VCaP (cell line): Measurements from ENCODE around the gene HOXD4.

Experiments used
- H3K27ac ChIP-seq: fragments of 450-650 bp; 2 replicates; pipeline ENCODE4 v1.5.1; 2017
- TF ChIP-seq, protein P1 (sequence below): fragments of 450-650 bp; conservative IDR thresholded peaks from 2 replicates; pipeline ENCODE4 v1.5.1; 2017; ENCODE audit warnings: mild to moderate bottlenecking, moderate library complexity

The HOXD4 gene

DNA sequence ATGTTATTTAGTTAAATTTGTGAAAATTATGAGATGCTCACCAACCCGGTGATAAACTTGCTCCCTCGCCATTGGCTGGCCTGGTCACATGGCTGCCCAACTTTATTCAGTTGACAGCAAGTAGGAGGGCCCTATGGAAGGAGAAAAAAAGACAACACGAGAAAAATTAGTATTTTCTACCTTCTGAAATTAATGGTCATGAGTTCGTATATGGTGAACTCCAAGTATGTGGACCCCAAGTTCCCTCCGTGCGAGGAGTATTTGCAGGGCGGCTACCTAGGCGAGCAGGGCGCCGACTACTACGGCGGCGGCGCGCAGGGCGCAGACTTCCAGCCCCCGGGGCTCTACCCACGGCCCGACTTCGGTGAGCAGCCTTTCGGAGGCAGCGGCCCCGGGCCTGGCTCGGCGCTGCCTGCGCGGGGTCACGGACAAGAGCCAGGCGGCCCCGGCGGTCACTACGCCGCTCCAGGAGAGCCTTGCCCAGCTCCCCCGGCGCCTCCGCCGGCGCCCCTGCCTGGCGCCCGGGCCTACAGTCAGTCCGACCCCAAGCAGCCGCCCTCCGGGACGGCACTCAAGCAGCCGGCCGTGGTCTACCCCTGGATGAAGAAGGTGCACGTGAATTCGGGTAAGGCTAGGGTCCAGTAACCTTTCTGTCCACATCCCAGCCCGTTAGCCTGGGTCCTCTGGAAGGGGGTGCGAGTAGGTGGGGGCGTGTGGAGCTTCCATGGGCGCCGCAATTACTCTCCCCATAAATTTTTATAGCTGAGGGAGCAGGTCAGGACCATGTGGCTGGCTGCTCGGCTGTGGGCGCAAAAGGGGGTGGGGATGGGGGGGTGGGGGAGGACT is at the start of gene HOXD4:
TSS of gene HOXD4 (plus strand) at position 109 of the 846 bp plus-strand sequence. CDS start at position 193, 84 bp downstream.
- no peak within 1 kb of the TSS for H3K27ac ChIP-seq
- TF ChIP-seq, protein P1, sequence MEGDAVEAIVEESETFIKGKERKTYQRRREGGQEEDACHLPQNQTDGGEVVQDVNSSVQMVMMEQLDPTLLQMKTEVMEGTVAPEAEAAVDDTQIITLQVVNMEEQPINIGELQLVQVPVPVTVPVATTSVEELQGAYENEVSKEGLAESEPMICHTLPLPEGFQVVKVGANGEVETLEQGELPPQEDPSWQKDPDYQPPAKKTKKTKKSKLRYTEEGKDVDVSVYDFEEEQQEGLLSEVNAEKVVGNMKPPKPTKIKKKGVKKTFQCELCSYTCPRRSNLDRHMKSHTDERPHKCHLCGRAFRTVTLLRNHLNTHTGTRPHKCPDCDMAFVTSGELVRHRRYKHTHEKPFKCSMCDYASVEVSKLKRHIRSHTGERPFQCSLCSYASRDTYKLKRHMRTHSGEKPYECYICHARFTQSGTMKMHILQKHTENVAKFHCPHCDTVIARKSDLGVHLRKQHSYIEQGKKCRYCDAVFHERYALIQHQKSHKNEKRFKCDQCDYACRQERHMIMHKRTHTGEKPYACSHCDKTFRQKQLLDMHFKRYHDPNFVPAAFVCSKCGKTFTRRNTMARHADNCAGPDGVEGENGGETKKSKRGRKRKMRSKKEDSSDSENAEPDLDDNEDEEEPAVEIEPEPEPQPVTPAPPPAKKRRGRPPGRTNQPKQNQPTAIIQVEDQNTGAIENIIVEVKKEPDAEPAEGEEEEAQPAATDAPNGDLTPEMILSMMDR = no peak

DNA sequence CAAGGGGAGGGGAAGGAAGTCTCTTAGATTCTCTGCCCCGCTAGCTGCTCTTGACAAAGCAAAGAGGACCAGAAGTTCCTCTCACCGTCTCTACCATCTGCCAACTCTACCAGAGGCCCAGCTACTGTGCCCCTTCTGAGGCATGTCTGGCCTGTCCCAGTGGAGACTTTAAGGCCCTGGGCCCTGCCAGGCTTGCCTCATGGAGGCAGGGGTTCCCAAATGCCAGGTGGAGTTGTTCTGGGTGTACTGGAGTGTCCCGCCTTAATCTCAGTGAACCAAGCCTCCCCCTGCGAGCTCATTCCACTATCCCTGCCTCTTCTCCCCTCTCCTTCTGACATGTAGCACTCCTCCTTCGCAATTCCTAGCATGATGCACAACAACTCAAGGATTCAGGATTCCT is 49.5 kb upstream of the HOXD4 start:
- TF ChIP-seq, protein P1 = no peak
- no peak overlapping the region for H3K27ac ChIP-seq

DNA sequence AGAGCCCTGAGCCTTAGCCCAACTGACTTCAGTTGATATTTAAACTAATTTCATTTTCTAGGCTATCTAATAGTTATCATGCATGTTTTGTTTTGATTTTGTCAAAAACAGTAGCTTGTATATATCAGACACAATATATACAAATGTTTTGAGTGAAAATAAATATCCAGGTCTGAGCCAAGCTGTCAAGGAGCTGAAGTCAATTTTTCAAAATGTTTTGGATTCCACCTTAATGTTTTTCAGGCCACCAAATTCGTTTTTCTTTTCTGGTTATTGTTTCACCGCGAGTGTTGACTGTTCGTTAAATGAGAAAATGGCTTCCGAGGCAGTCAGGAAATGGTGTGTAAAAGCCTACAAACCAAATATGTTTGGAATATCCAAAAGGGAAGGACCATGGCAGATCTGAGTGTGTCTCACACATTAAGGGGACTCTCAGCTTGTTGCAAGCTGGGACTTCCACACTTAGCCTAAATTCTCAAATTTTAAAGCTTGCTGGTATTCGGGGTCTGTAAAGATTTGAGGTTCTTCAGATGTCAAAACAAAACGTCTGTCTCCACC is 49.0 kb upstream of the HOXD4 start:
- TF ChIP-seq, protein P1 = no peak
- H3K27ac ChIP-seq = no peak overlapping the region

DNA sequence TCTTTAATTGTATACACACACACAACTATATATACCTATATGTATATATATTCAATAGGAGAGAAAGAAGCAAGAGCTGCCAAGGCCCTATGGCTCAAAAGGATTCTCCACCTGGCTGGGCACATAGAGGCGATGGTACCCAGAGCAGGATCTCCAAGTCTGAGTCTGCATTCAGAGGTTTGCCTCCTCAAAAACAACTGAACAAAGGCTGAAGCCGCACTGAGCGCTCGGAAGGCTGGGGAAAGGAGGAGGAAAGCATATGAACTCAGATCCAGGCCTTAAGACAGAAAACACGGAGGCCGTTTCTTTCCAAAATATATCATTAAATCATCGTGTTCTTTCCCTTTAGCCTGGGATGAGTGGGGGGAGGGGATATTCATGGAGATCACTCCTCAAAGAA is 48.2 kb upstream of the HOXD4 start:
- TF ChIP-seq, protein P1 = no peak
- no peak overlapping the region for H3K27ac ChIP-seq

DNA sequence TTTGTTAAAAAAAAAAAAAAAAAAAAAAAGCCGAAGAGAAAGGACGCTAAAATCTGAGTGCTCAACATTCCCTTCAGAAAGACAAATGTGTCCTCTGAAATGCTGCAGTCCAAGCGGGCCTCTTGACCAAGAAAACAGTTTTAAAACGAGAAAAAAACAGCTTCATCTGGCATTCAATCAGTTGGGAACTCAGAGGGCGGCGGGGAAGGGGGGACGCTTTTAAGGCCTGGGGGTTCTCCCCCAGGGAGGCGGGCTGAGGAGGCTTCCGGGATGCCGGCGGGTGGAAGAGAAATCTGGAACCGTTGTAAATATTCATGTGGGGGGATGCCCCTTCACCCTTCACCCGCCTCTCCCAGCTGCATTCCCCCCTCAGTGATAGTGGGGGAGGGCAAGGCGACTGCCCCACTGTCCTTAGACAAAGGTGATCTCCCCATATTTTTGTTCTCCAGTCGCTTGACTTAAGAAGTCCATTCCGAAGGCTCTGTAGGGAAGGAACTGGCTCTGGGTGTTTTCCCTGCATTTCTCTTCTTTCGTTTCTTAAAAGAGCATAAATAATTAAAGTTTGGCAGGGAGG is 47.5 kb upstream of the HOXD4 start:
- TF ChIP-seq, protein P1 = no peak
- no peak overlapping the region for H3K27ac ChIP-seq

DNA sequence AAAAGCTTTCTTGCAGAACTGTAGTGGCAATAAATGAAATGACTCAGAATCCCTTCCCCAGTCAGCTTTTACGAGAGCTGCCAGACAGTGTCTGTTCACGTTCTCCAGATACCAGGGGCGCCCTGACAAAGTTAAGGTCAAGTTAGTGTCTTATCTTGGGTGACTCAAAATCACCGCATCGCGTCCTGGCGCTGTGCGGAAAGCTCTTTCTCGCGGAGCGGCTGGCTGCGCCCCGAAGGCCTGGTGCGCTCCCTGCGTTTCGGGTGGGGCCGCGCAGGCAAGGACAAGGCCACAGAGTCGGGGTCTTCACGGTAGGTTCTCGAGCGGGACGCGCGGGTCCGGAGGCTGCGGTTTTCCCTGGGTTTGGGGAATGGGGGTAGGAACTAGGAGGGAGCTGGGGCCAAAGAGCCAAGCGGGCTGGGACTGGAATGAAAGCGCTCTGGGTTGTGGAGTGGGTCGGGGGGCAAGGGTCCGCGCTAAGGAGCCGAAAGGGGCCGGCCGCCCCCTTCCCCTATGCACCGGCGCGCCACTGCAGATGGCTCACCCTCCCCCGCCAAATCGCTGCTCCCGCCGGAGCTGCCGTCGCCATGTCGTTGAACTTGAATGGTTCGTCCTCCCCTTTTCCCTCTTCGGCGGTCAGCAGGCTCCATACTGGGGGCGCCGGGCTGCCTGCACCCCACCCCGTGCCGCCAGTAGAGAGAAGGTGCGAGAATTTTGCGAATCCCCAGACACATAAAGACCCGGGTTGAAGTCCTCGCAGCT is 46.9 kb upstream of the HOXD4 start:
- TF ChIP-seq, protein P1 = no peak
- H3K27ac ChIP-seq = no peak overlapping the region
